ENCODE data around the gene GCK. TPM values are rescaled to one million over a fixed set of nuclear protein-coding genes. Genes with fewer than 3 reads are reported as not detected.

Gene GCK
- total RNA-seq, 2 donors from 2014 or later, result 0.24 TPM; not detected in 1

- H3K27ac Mint-ChIP-seq, result no peak overlapping the region
- no peaks in the 10 kb centered on the region for H3K9me3 Mint-ChIP-seq
- H3K36me3 Mint-ChIP-seq, result peaks cover 13% of the 10 kb centered on the region
- no peaks in the 10 kb centered on the region for H3K27me3 Mint-ChIP-seq
- ATAC-seq (no peak), DNase-seq (ENCODE audit: low spot score) (no peak)
- H3K4me3 Mint-ChIP-seq, result no peak overlapping the region
- peaks cover 19 to 28% of the 10 kb centered on the region in 2 donors for H3K4me1 Mint-ChIP-seq (ENCODE audit: low read depth in 2 of 2)
Observed at GRCh38 chr7:44119829-44120380, 69.3 kb downstream of the GCK start.

- DNase-seq (ENCODE audit: low spot score) (no peak), ATAC-seq (no peak)
- H3K4me3 Mint-ChIP-seq, result no peak overlapping the region
- H3K27ac Mint-ChIP-seq, result no peak overlapping the region
- H3K4me1 Mint-ChIP-seq (ENCODE audit: low read depth in 2 of 2), result peaks cover 16 to 21% of the 10 kb centered on the region in 2 donors
- no peaks in the 10 kb centered on the region for H3K27me3 Mint-ChIP-seq
- H3K36me3 Mint-ChIP-seq, result peaks cover 13% of the 10 kb centered on the region
- no peaks in the 10 kb centered on the region for H3K9me3 Mint-ChIP-seq
Observed at GRCh38 chr7:44117801-44118429, 71.3 kb downstream of the GCK start.

- Mint-ChIP-seq H3K27ac (no peak overlapping the region), H3K4me1 (ENCODE audit: low read depth in 2 of 2) (peaks cover 12 to 14% of the 10 kb centered on the region in 2 donors), H3K36me3 (peaks cover 13% of the 10 kb centered on the region), H3K4me3 (no peak overlapping the region), H3K27me3 (no peaks in the 10 kb centered on the region), H3K9me3 (no peaks in the 10 kb centered on the region)
- ATAC-seq, result no peak
- no peak for DNase-seq (ENCODE audit: low spot score)
Observed at GRCh38 chr7:44116789-44117666, 72.2 kb downstream of the GCK start.

DNA sequence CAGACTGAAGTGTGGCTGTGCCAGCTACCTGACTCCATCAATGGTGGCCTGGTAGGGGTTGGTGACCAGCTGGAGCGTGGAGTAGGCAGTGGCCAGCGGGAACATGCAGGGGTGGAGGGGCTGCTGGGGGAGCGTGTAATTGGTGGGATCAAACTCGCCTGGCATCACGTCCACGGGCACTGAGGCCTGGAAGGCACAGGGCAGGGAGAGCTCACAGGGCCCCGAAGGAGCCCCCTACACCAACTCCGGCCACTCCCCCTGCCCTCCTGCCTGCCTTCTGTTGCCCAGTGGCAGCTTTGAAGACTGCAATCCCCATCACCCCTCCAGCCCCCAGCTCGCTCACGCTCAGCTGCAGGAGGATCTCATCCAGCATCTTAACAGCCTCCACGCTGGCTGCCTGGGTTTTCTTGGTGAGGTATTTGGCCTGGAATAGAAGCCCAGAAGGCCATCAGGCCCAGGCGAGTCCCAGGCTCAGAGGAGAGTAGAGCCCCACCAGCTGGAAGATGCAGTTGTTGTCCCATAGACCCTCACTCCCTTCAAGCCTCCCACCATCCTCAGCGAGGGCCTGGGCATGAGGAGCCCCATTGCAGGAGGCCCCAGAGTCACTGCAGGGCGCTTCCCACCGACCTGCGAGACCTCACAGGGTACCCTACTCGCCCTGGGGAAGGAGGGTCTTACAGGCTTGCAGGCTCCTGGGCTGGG lies 73.0 kb downstream of the GCK start:
- Mint-ChIP-seq H3K4me1 (ENCODE audit: low read depth in 2 of 2) (peaks cover 12 to 14% of the 10 kb centered on the region in 2 donors), H3K36me3 (peaks cover 13% of the 10 kb centered on the region), H3K27me3 (no peaks in the 10 kb centered on the region), H3K4me3 (no peak overlapping the region), H3K9me3 (no peaks in the 10 kb centered on the region), H3K27ac (no peak overlapping the region)
- ATAC-seq (no peak), DNase-seq (ENCODE audit: low spot score) (no peak)

- no peaks in the 10 kb centered on the region for H3K9me3 Mint-ChIP-seq
- H3K27me3 Mint-ChIP-seq, result no peaks in the 10 kb centered on the region
- peaks cover 3 to 7% of the 10 kb centered on the region in 2 donors for H3K4me1 Mint-ChIP-seq (ENCODE audit: low read depth in 2 of 2)
- ATAC-seq, result no peak
- peaks cover 3% of the 10 kb centered on the region for H3K36me3 Mint-ChIP-seq
- H3K27ac Mint-ChIP-seq, result no peak overlapping the region
- no peak overlapping the region for H3K4me3 Mint-ChIP-seq
- DNase-seq (ENCODE audit: low spot score), result no peak
Observed at GRCh38 chr7:44114586-44115310, 74.5 kb downstream of the GCK start.

DNA sequence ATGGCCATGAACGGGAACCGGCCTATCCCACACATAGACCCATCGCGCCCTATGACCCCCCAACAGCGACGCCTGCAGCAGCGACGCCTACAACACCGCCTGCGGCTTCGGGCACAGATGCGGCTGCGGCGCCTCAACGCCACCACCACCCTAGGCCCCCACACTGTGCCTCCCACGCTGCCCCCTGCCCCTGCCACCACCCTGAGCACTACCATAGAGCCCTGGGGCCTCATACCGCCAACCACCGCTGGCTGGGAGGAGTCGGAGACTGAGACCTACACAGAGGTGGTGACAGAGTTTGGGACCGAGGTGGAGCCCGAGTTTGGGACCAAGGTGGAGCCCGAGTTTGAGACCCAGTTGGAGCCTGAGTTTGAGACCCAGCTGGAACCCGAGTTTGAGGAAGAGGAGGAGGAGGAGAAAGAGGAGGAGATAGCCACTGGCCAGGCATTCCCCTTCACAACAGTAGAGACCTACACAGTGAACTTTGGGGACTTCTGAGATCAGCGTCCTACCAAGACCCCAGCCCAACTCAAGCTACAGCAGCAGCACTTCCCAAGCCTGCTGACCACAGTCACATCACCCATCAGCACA lies 75.4 kb downstream of the GCK start:
- Mint-ChIP-seq H3K36me3 (no peaks in the 10 kb centered on the region), H3K27ac (no peak overlapping the region), H3K4me1 (ENCODE audit: low read depth in 2 of 2) (peaks cover 0 to 3% of the 10 kb centered on the region in 2 donors)

DNA sequence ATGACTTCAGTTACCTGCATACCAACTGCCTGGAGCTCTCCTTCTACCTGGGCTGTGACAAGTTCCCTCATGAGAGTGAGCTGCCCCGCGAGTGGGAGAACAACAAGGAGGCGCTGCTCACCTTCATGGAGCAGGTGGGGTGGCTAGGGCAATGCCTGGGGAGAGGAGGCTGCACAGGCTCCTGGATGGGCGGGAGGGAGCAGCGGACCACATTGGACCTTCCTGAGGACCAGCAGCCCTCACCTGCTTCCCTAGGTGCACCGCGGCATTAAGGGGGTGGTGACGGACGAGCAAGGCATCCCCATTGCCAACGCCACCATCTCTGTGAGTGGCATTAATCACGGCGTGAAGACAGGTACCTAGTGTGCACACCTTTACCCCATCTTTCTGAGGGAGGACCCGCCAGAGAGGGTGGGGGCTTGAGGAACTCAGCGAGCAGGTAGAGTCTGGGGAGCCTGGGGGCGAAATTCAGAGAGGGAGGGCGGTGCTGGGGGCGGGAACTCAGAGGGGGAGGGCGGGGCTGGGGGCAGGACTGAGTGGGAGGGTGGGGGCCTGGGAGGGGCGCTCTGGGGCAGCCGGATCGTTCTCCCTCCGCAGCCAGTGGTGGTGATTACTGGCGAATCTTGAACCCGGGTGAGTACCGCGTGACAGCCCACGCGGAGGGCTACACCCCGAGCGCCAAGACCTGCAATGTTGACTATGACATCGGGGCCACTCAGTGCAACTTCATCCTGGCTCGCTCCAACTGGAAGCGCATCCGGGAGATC lies 76.1 kb downstream of the GCK start:
- no peak overlapping the region for H3K4me3 Mint-ChIP-seq
- DNase-seq (ENCODE audit: low spot score), result no peak
- no peaks in the 10 kb centered on the region for H3K27me3 Mint-ChIP-seq
- no peak overlapping the region for H3K27ac Mint-ChIP-seq
- H3K36me3 Mint-ChIP-seq, result no peaks in the 10 kb centered on the region
- no peaks in the 10 kb centered on the region for H3K9me3 Mint-ChIP-seq
- peaks cover 0 to 3% of the 10 kb centered on the region in 2 donors for H3K4me1 Mint-ChIP-seq (ENCODE audit: low read depth in 2 of 2)
- no peak for ATAC-seq

More for the DNA sequence above, 75.4 kb downstream of the GCK start:
- no peaks in the 10 kb centered on the region for H3K9me3 Mint-ChIP-seq
- no peak for ATAC-seq
- H3K4me3 Mint-ChIP-seq, result no peak overlapping the region
- no peak for DNase-seq (ENCODE audit: low spot score)
- no peaks in the 10 kb centered on the region for H3K27me3 Mint-ChIP-seq

GRCh38 chr7:44112231-44112996 lies 76.8 kb downstream of the GCK start:
- no peak overlapping the region for H3K4me3 Mint-ChIP-seq
- DNase-seq (ENCODE audit: low spot score) (no peak), ATAC-seq (no peak)
- no peaks in the 10 kb centered on the region for H3K4me1 Mint-ChIP-seq (ENCODE audit: low read depth in 2 of 2)
- no peaks in the 10 kb centered on the region for H3K9me3 Mint-ChIP-seq
- H3K36me3 Mint-ChIP-seq, result no peaks in the 10 kb centered on the region
- H3K27ac Mint-ChIP-seq, result no peak overlapping the region
- H3K27me3 Mint-ChIP-seq, result no peaks in the 10 kb centered on the region

DNA sequence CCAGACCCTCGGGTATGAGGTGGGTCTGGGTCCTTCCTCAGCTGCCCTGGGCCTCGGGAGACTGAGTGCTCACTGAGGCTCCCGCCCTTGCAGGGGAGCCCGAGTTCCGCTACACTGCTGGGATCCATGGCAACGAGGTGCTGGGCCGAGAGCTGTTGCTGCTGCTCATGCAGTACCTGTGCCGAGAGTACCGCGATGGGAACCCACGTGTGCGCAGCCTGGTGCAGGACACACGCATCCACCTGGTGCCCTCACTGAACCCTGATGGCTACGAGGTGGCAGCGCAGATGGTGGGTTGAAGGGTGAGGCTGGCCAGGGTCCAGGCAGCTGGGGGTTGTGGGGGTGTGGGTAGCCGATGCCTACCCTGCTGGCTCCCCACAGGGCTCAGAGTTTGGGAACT lies 77.5 kb downstream of the GCK start:
- DNase-seq (ENCODE audit: low spot score) (no peak), ATAC-seq (no peak)
- Mint-ChIP-seq H3K27me3 (no peaks in the 10 kb centered on the region), H3K4me3 (no peak overlapping the region), H3K4me1 (ENCODE audit: low read depth in 2 of 2) (no peaks in the 10 kb centered on the region), H3K36me3 (no peaks in the 10 kb centered on the region), H3K9me3 (no peaks in the 10 kb centered on the region), H3K27ac (no peak overlapping the region)

DNA sequence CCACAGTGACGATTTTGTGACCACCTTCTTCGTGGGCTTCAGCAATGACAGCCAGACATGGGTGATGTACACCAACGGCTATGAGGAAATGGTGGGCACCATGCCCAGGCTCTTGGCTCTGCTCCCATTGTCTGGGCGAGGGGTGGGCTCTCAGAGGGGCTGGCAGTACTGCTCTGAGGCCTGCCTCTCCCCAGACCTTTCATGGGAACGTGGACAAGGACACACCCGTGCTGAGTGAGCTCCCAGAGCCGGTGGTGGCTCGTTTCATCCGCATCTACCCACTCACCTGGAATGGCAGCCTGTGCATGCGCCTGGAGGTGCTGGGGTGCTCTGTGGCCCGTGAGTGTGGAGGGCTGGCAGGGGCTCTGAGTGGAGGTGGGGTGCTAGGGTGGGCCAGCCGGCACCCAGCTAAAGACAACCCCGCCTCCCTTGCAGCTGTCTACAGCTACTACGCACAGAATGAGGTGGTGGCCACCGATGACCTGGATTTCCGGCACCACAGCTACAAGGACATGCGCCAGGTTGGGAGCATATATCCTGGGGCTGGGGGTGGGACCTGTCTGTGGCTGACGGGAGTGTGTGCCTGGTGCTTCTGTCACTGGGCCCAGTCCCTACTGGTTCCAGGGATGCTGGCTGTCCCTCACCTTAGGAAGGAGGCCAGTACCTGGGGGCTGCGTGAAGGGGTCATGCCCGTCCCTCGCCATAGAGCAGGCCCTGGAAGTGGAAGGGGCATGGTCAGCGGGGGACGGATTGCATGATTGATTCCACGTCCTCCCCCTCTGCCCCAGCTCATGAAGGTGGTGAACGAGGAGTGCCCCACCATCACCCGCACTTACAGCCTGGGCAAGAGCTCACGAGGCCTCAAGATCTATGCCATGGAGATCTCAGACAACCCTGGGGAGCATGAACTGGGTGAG lies 78.3 kb downstream of the GCK start:
- DNase-seq (ENCODE audit: low spot score) (no peak), ATAC-seq (no peak)
- H3K4me1 Mint-ChIP-seq (ENCODE audit: low read depth in 2 of 2), result peaks cover under 1% of the 10 kb centered on the region in 2 donors
- H3K36me3 Mint-ChIP-seq, result no peaks in the 10 kb centered on the region
- H3K27ac Mint-ChIP-seq, result no peak overlapping the region
- H3K4me3 Mint-ChIP-seq, result no peak overlapping the region
- H3K9me3 Mint-ChIP-seq, result no peaks in the 10 kb centered on the region
- peaks cover 0 to 2% of the 10 kb centered on the region in 2 donors for H3K27me3 Mint-ChIP-seq

DNA sequence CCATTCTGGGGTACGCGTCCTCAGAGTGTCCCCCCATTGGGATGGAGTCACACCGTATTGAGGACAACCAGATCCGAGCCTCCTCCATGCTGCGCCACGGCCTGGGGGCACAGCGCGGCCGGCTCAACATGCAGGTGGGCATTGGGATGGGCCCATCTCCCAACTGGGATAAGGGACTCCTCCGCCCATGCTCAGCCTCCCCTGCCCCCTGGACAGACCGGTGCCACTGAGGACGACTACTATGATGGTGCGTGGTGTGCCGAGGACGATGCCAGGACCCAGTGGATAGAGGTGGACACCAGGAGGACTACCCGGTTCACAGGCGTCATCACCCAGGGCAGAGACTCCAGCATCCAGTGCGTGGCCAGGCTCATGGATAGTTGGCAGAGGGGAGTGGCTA lies 79.2 kb downstream of the GCK start:
- H3K4me1 Mint-ChIP-seq (ENCODE audit: low read depth in 2 of 2), result peaks cover 6 to 11% of the 10 kb centered on the region in 2 donors

More for the DNA sequence above, 79.2 kb downstream of the GCK start:
- Mint-ChIP-seq H3K4me3 (no peak overlapping the region), H3K27ac (no peak overlapping the region), H3K9me3 (no peaks in the 10 kb centered on the region), H3K36me3 (no peaks in the 10 kb centered on the region), H3K27me3 (peaks cover 5 to 12% of the 10 kb centered on the region in 2 donors)
- ATAC-seq (no peak), DNase-seq (ENCODE audit: low spot score) (no peak)

Measured in natural killer cell treated with Interleukin-12 subunit alpha and Interleukin-12 subunit beta and Interleukin-15 and Interleukin-18, amount 100 ng/mL, for 72 hours (primary cell).